Bronchial epithelial cell (primary cell): ENCODE results near the gene CCRL2. TPM values are rescaled to one million over a fixed set of nuclear protein-coding genes. Genes with fewer than 3 reads are reported as not detected.
A peak's percentile ranks its signal among the peaks of the same experiment; 100 is the strongest.

ENCODE experiments used
- DNase-seq: peaks from one replicate; pipeline ENCODE4 v3.0.0-alpha.2; 2010; ENCODE audit warnings: low read depth
- FAIRE-seq: peaks from 2 replicates; lab custom pipeline; 2011; peaks lifted over from hg19 to GRCh38; lab: Jason Lieb, UNC
- H3K27me3 ChIP-seq: 2 replicates; pipeline ENCODE4 v1.5.1; 2011; ENCODE audit warnings: low read length; ENCODE audit not compliant: control insufficient read depth, insufficient read depth
- H3K36me3 ChIP-seq: 2 replicates; pipeline ENCODE4 v1.5.1; 2011; ENCODE audit warnings: low read length; ENCODE audit not compliant: control insufficient read depth, insufficient read depth
- H3K4me3 ChIP-seq: 2 replicates; pipeline ENCODE4 v1.5.1; 2011; ENCODE audit warnings: mild to moderate bottlenecking, low read depth, low read length, control low read depth
- total RNA-seq: library from RNA; depleted of rRNA; stranded (reverse); fragments of >200 nt; gene quantifications from 2 replicates; pipeline ENCODE4 v1.2.1, GENCODE V29; 2014
- TF ChIP-seq, protein P1 (sequence below): IDR thresholded peaks from 2 replicates; pipeline ENCODE4 v1.5.1; 2011; ENCODE audit warnings: mild to moderate bottlenecking, moderate library complexity, low read length, control low read depth, inconsistent platforms; ENCODE audit not compliant: insufficient read depth, severe bottlenecking

CCRL2 gene
- total RNA-seq, 1 donor from 2014 or later: 0.26 TPM

DNA sequence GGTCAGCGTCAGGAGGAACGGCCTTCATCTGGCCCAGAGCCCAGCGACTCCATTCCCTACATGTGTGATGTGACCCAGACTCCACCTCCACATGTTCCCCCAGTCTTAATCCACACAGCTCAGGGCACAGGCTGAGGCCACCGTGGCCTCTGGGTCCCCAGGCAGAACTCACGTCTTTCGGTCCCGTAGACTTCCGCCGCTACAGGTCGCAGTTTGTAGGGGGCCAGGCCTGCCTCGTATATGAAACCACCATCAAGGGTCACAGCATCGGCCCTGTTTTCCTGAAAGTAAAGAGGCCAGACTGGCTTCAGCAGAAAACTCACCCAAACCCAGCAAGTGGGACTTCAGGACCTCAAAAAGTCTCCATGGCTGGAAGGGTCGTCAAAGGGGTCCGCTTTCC lies 49.1 kb downstream of the CCRL2 start:
- H3K36me3 ChIP-seq: no peaks in the 10 kb centered on the region
- DNase-seq: no peak
- TF ChIP-seq, protein P1, sequence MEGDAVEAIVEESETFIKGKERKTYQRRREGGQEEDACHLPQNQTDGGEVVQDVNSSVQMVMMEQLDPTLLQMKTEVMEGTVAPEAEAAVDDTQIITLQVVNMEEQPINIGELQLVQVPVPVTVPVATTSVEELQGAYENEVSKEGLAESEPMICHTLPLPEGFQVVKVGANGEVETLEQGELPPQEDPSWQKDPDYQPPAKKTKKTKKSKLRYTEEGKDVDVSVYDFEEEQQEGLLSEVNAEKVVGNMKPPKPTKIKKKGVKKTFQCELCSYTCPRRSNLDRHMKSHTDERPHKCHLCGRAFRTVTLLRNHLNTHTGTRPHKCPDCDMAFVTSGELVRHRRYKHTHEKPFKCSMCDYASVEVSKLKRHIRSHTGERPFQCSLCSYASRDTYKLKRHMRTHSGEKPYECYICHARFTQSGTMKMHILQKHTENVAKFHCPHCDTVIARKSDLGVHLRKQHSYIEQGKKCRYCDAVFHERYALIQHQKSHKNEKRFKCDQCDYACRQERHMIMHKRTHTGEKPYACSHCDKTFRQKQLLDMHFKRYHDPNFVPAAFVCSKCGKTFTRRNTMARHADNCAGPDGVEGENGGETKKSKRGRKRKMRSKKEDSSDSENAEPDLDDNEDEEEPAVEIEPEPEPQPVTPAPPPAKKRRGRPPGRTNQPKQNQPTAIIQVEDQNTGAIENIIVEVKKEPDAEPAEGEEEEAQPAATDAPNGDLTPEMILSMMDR: no peak
- H3K27me3 ChIP-seq: no peaks in the 10 kb centered on the region
- no peak overlapping the region for H3K4me3 ChIP-seq
- peak; percentile 60 for FAIRE-seq

Other genes with a start within 250 kb of the CCRL2 start
- not detected in 2 replicates for gene CCR1, start 198.9 kb upstream of the CCRL2 start, total RNA-seq
- gene CCR3, start 164.8 kb upstream of the CCRL2 start, total RNA-seq: under 0.01 TPM in 1 of 2 replicates, not detected in the other
- gene CCR2, start 53.1 kb upstream of the CCRL2 start, total RNA-seq: 0.13 TPM in 1 of 2 replicates, not detected in the other
- gene CCR5, start 36.3 kb upstream of the CCRL2 start, total RNA-seq: not detected in 2 replicates
- gene LTF, start 57.6 kb downstream of the CCRL2 start, total RNA-seq: under 0.01 TPM in 1 of 2 replicates, not detected in the other
- not detected in 2 replicates for gene RTP3, start 90.7 kb downstream of the CCRL2 start, total RNA-seq
- under 0.01 and 0.26 TPM in 2 replicates for gene LRRC2, start 159.0 kb downstream of the CCRL2 start, total RNA-seq
- gene FAM240A, start 205.3 kb downstream of the CCRL2 start, total RNA-seq: not detected in 2 replicates